ENCODE results near the gene GARIN1A. TPM values are rescaled to one million over a fixed set of nuclear protein-coding genes. Genes with fewer than 3 reads are reported as not detected.
"Not testable (repeated sequence)": the region's sequence is repeated elsewhere in the genome, so short reads cannot be mapped to it uniquely, and the experiment has no call there.

GARIN1A gene
- 0.02 and 0.07 TPM in 2 replicates for total RNA-seq (2014; rRNA removed; shearing (Covaris generic))

DNA sequence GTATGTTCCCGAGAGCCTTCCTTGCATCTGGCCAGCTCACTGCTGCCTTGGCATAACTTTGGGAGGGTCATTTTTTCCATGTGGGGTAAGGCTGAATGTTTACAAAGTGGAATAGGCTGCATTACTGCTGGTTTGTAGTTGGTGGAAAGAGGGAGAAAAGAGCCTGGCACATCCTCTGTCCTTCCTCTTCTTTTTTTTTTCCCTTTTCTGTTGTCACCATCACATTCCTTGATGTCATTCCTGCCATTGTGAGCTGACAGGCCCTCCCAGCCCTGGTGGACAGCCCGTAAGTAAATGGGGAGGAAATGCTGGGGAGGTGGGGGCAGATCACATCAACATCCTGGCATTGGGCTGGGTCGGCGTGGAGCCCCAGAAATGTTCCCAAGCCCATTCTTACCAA lies at the start of gene GARIN1A:
GARIN1A (plus strand) TSS at position 301 of the 400 bp plus-strand sequence. CDS start 106 bp downstream, outside the sequence.
- no peak for DNase-seq (ENCODE audit: low read depth)

DNA sequence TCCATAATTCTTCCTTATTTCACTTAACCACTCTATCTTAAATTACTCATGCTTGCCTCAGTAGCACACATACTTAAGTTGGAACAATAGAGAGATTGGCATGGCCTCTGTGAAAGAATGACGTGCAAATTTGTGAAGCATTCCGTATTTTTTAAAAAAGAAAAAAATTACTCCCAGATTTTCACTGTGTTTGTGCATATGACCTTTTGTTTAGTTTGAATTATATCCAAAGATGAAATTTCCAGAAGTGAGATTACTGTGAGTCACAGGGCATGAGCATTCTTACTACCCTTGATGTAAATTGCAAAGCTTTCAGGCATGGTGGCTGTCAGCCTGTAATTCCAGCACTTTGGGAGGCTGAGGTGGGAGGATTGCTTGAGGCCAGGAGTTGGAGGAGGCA lies 45.0 kb upstream of the GARIN1A start:
- DNase-seq (ENCODE audit: low read depth), result not testable (repeated sequence)

DNA sequence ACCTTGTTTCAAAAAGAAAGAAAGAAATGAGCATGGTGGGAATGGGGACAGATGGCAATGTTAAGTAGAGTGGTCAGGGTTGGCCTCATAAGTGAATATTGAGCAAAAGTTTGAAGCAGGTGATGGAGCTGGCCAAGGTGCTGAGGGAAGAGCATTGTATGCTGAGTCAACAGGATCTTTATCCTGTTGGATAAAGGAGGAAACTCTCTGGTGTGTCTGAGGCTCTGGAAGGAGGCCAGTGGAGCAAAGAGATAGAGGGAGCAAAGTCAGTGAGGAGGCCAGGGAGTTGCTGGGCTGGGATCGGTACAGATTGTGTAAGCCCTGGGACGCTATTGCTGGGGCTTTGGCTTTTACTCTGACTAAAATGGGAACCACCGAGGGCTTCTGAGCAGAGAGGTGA lies 38.2 kb upstream of the GARIN1A start:
- not testable (repeated sequence) for DNase-seq (ENCODE audit: low read depth)

DNA sequence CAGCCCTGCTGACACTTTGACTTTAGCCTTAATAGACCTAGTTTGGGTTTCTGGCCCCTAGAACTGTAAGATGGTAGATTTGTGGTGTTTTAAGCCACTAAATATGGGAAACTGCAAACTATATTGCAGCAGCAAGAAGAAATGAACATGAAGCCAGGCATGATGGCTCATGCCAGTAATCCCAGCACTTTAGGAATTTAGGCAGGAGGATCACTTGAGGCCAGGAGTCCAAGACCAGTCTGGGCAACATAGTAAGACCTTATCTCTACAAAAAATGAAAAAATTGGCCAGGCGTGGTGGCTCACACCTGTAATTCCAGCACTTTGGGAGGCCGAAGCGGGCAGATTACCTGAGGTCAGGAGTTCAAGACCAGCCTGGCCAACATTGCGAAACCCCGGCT lies 26.9 kb upstream of the GARIN1A start:
- not testable (repeated sequence) for DNase-seq (ENCODE audit: low read depth)

DNA sequence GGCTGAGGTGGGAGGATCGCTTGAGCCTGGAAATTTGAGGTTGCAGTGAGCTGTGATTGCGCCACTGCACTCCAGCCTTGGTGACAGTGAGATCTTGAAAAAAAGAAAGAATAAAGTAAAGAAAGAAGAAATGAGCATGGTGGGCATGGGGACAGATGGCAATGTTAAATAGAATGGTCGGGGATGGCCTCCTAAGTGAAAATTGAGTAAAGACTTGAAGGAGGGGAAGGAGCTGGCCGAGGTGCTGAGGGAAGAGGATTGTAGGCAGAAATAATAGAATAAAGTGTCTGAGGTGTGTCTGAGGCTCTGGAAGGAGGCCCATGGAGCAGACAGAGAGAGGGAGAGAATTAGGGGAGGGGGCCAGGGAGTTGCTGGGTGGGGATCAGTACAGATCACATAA lies 26.2 kb upstream of the GARIN1A start:
- not testable (repeated sequence) for DNase-seq (ENCODE audit: low read depth)

DNA sequence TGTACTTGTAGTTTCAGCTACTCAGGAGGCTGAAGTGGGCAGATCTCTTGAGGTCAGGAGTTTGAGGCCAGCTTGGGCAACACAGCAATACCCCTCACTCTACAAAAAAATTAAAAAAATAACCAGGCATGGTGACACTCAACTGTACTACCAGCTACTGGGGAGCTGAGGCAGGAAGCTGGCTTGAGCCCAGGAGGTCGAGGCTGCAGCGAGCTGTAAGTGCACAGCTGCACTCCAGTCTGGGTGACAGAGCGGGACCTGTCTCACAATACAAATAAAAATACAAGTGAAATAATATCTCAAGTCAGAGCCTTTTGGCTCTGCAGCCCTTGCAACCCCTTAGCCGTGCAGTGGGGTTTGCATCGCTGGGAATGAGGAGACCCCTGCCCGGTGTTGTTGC lies 25.2 kb upstream of the GARIN1A start:
- not testable (repeated sequence) for DNase-seq (ENCODE audit: low read depth)

DNA sequence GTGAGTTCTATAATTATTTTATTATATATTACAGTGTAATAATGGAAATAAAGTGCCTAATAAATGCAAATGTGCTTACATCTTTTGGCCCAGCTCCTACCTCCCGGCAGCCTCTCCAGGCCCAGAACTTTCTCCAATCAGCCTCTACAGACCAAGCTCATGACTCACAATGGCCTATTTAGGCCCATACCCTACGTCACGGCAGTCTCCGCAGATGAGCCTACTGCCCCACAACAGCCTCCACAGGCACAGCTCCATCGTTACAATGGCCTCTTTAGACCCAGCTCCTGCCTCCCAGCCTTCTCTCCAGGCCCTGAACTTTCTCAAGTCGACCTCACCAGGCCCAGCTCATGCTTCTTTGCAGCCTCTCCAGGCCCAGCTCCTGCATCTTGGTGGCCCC lies 21.0 kb upstream of the GARIN1A start:
- not testable (repeated sequence) for DNase-seq (ENCODE audit: low read depth)

DNA sequence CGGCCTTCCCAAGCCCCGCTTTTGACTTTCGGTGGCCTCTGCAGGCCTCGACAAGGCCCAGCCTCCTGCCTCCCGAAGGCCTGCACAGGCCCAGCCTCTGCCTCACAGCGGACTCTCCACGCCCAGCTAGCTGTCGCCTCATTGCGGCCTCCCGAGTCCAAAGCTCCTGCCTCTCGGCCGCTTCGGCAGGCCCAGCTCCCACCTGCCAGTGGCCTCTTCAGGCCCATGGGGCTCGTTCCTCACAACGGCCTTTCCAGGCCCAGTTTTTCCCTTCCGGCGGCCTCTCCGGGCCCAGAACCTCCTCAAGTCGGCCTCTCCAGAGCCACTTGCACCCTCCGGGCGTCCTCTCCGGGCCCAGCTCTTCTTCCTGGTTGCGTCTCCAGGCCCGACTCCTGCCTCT lies 19.5 kb upstream of the GARIN1A start:
- DNase-seq (ENCODE audit: low read depth), result not testable (repeated sequence)

DNA sequence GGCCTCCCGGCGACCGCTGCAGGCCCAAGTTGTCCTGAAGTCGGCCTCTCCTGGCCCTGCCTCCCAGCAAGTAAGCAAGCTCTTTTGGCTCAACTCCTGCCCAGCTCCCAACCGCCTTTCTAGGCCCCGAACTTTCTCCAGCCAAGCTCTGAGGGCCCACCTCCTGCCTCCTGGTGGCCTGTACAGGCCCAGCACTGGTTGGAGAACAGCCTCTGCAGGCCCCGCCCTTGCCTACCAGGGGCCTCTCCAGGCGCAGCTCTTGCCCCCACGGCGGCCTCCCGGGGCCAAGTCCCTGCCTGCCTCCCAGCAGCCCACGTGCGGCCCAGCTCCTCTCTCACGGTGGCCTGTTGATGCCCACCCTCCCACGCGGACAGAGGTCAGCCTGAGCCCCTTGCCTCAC lies 18.9 kb upstream of the GARIN1A start:
- not testable (repeated sequence) for DNase-seq (ENCODE audit: low read depth)

DNA sequence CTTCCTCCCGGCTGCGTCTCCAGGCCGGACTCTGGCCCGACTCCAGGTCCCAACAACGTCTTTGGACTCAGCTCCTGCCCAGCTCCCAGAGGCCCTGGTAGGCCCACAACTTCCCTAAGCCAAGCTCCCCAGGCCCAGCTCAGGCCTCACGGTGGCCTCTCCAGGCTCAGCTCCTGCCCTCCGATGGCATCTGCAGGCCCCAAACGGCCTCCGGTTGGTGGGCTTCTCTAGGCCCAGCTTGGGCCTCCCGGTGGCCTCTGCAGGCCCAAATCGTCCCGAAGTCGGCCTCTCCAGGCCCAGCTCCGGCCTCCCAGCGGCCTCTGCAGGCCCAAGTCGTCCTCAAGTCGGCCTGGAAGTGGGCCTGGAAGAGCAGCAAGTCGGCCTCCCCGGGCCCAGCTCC lies 18.0 kb upstream of the GARIN1A start:
- not testable (repeated sequence) for DNase-seq (ENCODE audit: low read depth)

DNA sequence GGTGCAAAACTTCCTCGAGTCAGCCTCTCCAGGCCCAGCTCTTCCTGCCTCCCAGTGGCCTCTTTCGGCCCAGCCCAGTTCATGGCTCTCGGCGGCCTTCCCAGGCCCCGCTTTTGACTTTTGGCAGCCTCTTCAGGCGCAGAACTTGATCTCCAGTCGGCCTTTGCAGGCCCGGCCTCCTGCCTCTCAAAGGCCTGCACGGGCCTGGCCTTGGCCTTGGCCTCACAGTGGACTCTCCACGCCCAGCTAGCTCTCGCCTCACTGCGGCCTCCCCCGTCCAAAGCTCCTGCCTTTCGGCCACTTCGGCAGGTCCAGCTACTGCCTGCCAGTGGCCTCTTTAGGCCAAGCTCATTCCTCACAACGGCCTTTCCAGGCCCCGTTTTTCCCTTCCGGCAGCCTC lies 17.6 kb upstream of the GARIN1A start:
- DNase-seq (ENCODE audit: low read depth), result not testable (repeated sequence)

DNA sequence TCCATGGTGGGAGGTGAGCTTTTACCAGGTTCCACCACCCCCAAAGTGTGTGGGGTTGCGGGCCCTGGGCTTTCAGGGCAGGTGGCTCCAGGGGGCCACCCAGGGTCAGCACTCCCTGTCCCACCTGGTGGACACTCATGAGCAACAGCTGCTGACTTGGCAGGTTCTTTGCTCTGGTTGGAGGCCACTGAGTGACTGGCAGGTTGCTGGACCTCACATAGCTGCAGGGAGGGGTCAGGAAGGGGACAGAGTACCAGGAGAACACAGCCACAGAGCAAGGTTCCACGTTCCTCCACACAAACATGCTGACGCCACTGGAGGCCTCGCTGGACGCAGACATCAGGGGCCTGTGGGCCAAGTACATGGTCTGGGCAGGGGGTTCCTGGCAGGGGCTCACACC lies 13.7 kb upstream of the GARIN1A start:
- not testable (repeated sequence) for DNase-seq (ENCODE audit: low read depth)

DNA sequence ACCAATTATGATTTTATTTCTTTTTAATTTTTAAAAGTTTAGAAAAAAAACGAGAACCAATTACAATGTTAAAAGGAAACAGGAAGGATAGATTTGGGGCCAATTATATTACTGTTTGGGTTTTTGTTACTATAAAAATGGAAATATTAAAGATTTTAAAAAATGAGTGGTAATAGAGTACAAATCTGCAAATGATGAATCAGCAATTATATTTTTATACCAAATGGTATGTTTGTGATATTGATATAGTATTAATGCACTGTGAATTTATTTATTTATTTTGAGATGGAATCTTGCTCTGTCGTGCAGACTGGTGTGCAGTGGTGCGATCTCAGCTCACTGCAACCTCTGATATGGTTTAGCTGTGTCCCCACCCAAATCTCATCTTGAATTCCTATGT lies 11.5 kb upstream of the GARIN1A start:
- DNase-seq (ENCODE audit: low read depth), result no peak

DNA sequence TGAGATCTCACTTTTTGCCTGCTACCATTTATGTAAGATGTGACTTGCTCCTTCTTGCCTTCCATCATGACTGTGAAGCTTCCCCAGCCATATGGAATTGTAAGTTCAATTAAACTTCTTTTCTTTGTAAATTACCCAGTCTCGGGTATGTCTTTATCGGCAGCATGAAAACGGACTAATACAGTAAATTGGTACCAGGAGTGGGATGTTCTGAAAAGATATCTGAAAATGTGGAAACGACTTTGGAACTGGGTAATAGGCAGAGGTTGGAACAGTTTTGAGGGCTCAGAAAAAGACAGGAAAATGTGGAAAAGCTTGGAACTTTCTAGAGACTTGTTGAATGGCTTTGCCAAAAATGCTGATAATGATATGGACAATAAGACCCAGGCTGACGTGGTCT lies 10.6 kb upstream of the GARIN1A start:
- no peak for DNase-seq (ENCODE audit: low read depth)

DNA sequence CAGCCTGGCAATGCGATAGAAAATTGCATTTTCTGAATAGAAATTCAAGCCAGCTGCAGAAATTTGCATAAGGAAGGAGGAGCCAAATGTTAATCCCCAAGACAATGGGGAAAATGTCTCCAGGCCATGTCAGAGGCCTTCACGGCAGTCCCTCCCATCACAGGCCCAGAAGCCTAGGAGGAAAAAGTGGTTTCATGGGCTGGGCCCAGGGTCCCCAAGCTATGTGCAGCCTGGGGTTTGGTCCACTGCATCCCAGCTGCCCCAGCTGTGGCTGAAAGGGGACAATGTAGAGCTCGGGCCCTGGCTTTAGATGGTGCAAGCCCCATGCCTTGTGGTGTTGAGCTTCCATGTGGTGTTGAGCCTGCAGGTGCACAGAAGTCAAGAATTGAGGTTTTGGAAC lies 10.0 kb upstream of the GARIN1A start:
- DNase-seq (ENCODE audit: low read depth), result no peak

DNA sequence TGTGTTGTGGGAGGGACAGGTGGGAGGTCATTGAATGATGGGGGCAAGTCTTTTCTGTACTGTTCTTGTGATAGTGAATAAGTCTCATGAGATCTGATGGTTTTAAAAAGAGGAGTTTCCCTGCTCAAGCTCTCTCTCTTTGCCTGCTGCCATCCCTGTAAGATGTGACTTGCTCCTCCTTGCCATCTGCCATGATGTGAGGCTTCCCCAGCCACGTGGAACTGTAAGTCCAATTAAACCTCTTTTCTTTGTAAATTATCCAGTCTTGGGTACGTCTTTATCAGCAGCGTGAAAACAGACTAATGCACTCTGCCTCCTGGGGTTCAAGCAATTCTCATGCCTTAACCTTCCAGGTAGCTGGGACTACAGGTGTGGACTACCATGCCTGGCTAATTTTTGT lies 8.9 kb upstream of the GARIN1A start:
- DNase-seq (ENCODE audit: low read depth), result not testable (repeated sequence)

DNA sequence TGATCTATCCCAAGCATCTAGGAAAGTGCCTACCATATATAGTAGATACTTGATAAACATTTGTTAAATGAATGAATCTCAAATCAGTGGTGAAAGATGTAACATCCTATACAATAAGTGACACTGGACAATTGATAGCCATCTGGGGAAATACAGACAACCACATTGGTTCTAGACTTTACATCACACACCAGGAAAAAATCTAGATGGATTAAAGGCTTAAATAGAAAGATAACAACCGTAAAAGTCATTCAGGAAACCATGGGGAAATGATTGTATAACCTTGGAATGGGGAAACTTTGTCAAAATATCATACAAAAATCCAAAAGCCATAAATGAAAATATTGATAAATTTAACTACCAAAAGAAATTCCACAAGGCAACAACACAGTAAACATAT lies 7.0 kb upstream of the GARIN1A start:
- DNase-seq (ENCODE audit: low read depth), result no peak

DNA sequence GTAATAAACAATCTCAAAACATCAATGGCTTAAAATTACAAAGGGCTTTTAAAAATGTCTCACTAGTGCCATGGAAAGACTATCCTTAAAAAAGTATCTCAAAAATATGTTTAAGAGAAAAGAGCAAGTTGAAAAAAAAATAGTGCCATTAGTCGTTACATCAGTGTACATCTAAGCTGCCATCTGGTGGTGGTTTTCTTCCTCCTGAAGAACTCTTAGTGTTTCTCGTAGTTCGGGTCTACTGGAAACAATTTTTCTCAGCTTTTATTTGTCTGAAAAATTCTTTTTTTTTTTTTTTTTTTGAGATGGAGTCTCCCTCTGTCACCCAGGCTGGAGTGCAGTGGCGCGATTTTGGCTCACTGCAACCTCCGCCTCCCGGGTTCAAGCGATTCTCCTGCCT lies 5.9 kb upstream of the GARIN1A start:
- peak; percentile 25 for DNase-seq (ENCODE audit: low read depth)

DNA sequence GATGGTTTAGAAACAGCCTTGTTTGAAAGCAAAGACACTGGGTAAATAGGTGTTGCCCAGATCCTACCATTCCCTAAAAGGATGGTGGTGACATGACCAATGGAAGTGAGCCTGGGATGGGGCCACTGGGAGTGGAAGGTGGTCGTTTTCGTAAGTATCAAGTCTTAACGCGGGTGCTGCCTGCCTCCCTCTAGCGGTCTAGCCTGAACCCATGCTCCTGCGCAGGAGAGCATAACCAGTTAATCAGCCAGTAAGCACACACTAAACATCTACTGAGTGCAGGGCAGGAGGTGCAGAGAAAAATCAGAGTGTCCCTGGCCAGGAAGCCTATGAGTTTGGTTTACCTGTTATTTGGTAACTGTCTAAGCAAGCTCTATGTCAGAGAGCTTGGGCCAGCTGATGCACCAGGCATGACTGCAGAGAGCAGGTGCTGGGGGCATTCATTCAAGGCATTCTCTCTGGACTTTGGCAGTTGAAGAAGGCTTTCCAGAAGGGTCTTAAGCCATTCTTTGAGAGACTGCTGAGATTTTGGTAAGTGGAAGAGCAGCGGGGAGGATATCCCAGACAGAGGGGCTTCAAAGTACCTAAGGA lies 930 bp downstream of the GARIN1A start:
- DNase-seq (ENCODE audit: low read depth), result no peak

DNA sequence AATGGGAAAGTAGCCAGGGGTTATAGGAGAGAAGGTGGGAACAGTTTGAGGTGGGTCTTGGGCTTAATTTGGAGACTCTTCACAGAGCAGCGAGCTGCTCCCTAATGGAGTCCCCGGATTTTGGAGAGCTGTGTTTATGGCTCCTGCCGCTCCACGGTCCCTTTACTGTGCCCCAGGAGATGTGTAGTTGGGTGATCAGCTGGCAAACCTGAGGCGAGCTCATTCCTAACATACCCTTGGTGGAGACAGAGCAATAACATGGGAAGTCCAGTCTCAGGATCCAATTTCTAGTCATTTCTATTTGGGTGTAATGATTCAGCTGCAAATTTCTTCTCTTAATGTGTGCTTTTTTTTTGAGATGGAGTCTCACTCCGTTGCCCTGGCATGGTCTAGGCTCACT lies 1.5 kb downstream of the GARIN1A start:
- no peak for DNase-seq (ENCODE audit: low read depth)

DNA sequence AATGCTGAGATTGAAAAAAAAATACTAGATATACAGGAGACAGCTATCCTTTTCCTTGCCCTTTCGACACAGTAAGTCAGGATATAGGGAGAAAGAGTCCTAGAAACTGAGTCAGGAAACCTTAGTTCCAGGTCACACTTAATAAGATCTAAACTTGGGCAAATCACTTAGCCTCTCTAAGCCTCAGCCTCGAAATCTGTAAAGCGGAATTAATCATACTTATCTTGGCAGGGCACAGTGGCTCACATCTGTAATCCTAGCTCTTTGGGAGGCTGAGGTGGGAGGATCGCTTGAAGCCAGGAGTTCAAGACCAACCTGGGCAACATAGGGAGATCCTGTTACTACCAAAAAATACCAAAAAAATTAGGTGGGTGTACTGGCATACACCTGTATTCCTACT lies 4.6 kb downstream of the GARIN1A start:
- no peak for DNase-seq (ENCODE audit: low read depth)

DNA sequence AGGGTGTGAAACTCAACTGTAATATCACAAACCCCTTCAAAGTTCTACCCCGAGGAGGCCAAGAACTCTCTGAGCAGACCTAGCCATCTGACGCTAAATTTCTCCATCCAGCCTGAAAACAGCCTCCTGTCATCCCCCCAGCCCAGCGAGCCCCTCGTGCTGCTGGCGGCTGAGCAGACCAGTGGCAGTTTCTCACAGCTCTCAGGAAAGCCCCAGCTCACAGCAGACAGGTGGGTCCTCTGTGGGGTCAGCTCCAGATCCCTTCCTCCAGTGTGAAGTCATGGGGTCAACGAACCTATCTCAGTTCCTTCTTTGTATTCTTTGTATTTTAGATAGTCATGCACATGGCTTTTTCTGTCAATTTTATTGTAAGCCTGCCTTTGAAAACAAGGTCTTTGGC lies 7.8 kb downstream of the GARIN1A start:
- no peak for DNase-seq (ENCODE audit: low read depth)

DNA sequence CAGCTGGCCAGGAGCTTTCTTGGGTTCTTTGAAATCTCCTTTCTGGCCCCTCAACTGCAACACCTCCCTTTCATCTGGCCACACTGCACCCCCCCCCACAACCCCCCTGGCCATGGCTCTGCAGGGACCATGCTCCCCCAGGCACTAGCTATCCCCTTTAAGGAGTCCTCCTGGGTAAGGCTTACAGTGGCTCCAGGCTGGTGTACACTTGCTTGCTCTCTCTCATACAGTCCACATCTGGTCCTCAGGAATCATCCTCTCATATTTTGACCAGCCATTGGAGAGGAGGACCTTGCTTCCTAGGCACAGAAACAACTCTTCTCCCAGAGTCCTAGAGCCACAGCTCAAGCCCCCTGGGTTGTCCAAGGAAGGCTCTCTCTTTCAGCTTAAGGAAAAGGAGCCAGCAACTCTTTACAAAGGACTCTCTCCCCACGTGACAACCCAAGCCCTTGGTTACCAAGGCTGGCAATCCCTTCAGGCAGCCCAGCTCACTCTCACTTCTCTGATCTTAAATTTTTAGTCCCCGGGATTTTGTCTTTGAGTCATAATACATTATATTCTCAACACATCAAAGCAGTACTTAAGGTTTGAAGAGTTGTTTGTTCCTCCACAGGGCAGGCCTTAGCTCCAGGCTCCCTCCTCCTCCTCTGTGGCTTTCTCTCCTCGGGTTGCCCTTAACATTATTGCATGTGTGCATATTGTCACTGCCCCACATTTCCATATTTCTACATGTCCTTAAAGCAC lies 9.9 kb downstream of the GARIN1A start:
- DNase-seq (ENCODE audit: low read depth), result no peak

DNA sequence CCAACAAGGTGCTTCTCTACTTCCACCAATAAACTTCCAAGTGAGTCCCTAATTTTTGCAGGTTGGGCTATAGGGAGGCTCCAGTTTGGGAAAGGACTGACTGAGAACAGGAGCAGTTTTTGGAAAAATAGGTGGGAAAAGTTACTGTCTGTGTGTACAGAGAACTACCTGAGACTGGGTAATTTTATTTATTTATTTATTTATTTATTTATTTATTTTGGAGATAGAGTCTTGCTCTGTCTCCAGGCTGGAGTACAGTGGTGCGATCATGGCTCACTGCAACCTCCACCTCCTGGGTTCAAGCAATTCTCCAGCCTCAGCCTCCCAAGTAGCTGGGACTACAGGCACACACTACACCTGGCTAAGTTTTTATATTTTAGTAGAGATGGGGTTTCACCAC lies 11.2 kb downstream of the GARIN1A start:
- not testable (repeated sequence) for DNase-seq (ENCODE audit: low read depth)
